Skeletal muscle tissue (tissue), 4 donors: ENCODE data around the gene SH3D19. TPM values are rescaled to one million over a fixed set of nuclear protein-coding genes. Genes with fewer than 3 reads are reported as not detected.

Source experiments
- H3K27ac ChIP-seq: one replicate; pipeline ENCODE4 v1.7.0; 2013; ENCODE audit warnings: mild to moderate bottlenecking, low read depth, low read length, inconsistent platforms
- H3K27me3 ChIP-seq, 3 donors: one replicate each; pipeline ENCODE4 v1.7.0; 2013; ENCODE audit warnings: low read length in 3 of 3; ENCODE audit not compliant: control insufficient read depth in 3 of 3, insufficient read depth in 3 of 3
- H3K36me3 ChIP-seq, 3 donors: one replicate each; pipeline ENCODE4 v1.7.0; 2013; ENCODE audit warnings: low read length in 3 of 3; ENCODE audit not compliant: control insufficient read depth in 3 of 3, insufficient read depth in 3 of 3
- H3K4me1 ChIP-seq, 3 donors: one replicate each; pipeline ENCODE4 v1.7.0; 2013; ENCODE audit warnings: low read length in 3 of 3, mild to moderate bottlenecking in 3 of 3; ENCODE audit not compliant: control insufficient read depth in 3 of 3, insufficient read depth in 3 of 3
- H3K4me3 ChIP-seq, 3 donors: one replicate each; pipeline ENCODE4 v1.7.0; 2013; ENCODE audit warnings: low read length in 3 of 3
- H3K9ac ChIP-seq, 3 donors: one replicate each; pipeline ENCODE4 v1.7.0; 2013; ENCODE audit warnings: low read length in 3 of 3, mild to moderate bottlenecking in 3 of 3, moderate library complexity in 2 of 3, low read depth in 1 of 3
- H3K9me3 ChIP-seq, 3 donors: one replicate each; pipeline ENCODE4 v1.7.0; 2013; ENCODE audit warnings: low read length in 3 of 3; ENCODE audit not compliant: control insufficient read depth in 3 of 3
- total RNA-seq: library from RNA; depleted of rRNA; stranded (reverse); fragments of >200 nt; gene quantifications from one replicate; pipeline ENCODE4 v1.2.3, GENCODE V29; 2014
- donor health status: Osteomylitis.

Gene SH3D19, protein sequence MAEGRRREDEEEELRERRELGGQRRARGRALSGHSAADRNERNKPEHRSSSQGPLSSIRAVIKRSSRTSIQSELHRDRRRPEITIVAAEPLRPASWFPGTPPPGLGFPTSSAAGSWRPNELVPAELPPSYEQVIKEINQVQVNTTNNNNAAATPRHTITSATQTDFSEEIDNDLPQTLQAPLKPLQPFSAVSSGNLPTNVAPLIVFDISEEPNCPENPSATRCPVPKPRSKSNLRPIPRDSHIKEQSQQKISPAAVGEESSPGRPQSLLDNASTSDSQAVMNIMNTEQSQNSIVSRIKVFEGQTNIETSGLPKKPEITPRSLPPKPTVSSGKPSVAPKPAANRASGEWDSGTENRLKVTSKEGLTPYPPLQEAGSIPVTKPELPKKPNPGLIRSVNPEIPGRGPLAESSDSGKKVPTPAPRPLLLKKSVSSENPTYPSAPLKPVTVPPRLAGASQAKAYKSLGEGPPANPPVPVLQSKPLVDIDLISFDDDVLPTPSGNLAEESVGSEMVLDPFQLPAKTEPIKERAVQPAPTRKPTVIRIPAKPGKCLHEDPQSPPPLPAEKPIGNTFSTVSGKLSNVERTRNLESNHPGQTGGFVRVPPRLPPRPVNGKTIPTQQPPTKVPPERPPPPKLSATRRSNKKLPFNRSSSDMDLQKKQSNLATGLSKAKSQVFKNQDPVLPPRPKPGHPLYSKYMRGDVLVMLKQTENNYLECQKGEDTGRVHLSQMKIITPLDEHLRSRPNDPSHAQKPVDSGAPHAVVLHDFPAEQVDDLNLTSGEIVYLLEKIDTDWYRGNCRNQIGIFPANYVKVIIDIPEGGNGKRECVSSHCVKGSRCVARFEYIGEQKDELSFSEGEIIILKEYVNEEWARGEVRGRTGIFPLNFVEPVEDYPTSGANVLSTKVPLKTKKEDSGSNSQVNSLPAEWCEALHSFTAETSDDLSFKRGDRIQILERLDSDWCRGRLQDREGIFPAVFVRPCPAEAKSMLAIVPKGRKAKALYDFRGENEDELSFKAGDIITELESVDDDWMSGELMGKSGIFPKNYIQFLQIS
- total RNA-seq = 20.4 TPM

DNA sequence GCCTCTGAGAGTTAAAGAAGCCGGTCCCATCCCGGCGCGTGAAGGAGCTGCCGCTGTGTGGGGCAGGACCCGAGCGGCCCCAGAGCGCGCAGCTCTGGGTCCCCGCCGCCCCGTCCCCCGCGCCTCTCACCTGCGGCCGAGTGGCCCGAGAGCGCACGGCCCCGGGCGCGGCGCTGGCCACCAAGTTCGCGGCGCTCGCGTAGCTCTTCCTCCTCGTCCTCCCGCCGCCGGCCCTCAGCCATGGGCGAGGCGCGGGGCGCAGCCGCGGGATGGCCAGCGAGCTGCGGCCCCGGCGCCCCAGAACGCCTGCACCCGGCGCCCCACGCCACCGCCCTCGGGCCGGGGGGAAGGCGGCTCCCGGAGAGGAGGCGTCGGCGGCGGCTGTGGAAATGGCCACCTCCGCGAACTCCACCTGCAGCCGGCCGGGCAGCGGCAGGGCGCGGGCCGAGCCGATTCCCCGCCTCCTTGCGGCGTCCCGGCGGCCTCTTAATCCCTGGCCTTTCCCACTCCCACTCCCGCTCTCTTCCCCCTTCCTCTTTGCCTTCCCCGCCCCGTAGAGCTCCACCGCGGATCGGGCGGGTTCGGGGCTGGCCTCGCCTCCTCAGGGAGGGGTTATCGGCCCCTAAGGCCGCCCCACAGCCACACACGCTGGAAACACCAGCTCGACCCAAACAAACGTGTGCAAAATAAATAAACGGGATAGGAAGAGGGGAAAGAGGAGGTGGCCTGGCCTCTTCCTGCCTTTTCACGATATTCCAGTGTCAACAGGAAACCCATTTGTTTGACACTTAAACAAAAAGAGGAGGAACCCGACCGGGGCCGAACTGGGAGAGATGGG, at the start of gene SH3D19:
SH3D19 (minus strand) TSS at position 495 of the 838 bp plus-strand sequence; CDS start at position 242, 253 bp downstream.
- peak within 1 kb of the TSS; percentile 78 for H3K27ac ChIP-seq
- peak within 1 kb of the TSS; percentile 78 to 87 (median 80) for H3K4me3 ChIP-seq
- H3K9me3 ChIP-seq = no peaks in the 10 kb centered on the region
- no peaks in the 10 kb centered on the region for H3K36me3 ChIP-seq
- H3K27me3 ChIP-seq = no peaks in the 10 kb centered on the region
- peaks cover 8 to 12% (median 9%) of the 10 kb centered on the region in 3 donors for H3K4me1 ChIP-seq
- H3K9ac ChIP-seq = peak within 1 kb of the TSS; percentile 75 to 87 (median 81)

DNA sequence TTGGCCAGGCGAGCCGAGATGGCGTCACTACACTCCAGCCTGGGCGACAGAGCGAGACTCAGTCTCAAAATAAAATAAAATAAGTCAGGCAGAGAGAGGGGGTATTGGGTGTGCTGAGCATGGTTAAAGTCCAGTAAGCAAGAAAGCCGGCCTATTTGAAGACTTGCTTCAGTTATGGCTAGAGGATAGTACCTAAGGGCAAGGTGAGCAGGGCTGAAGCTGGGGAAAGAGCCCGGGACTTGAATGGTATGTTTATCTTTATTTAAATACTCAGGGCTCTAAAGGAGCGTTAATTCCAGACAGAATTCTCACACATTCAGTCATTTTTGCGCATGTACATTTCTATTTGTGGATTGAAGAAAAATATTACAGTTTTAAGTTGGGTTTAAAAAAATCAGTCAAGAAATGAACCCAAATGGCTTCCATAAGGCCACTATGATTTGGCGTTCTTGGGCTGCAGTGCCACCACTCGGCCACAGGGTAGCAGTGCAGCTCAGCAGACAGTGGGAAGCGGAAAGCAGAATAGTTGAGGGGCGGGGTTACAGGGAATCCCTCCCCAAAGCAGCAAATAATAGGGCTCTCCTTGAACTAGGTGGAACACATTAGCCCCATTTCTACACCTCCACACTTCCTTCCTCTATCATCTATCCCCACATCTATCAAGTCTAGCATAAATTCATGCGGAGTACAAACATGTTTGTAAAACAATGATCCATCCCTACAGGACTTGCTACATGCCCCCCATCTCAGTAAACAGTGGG, 37.2 kb upstream of the SH3D19 start:
- H3K9me3 ChIP-seq = no peaks in the 10 kb centered on the region
- H3K27ac ChIP-seq = no peak overlapping the region
- H3K4me3 ChIP-seq = no peak overlapping the region
- no peak overlapping the region for H3K9ac ChIP-seq
- no peaks in the 10 kb centered on the region for H3K36me3 ChIP-seq
- H3K27me3 ChIP-seq = no peaks in the 10 kb centered on the region
- peaks cover 0 to 4% (median 0%) of the 10 kb centered on the region in 3 donors for H3K4me1 ChIP-seq

DNA sequence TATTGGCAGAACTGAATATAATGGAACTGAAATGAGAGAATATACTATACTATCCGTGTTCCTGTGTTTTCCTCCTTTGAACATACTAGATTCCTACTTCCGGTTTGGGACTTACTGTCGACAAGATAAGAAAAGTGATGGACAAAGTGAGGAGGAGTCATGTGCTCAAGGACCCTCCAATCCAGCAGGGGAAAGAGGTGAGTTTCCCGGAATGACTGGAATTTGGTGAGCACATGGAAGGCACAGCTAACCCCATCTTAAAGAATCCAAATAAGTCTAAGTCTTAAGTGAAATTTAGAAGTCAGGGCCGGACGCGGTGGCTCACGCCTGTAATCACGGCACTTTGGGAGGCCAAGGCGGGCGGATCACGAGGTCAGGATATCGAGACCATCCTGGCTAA, 36.6 kb upstream of the SH3D19 start:
- no peaks in the 10 kb centered on the region for H3K36me3 ChIP-seq
- peaks cover 0 to 4% (median 0%) of the 10 kb centered on the region in 3 donors for H3K4me1 ChIP-seq
- no peak overlapping the region for H3K9ac ChIP-seq
- no peak overlapping the region for H3K27ac ChIP-seq
- H3K27me3 ChIP-seq = no peaks in the 10 kb centered on the region
- H3K9me3 ChIP-seq = no peaks in the 10 kb centered on the region
- no peak overlapping the region for H3K4me3 ChIP-seq

DNA sequence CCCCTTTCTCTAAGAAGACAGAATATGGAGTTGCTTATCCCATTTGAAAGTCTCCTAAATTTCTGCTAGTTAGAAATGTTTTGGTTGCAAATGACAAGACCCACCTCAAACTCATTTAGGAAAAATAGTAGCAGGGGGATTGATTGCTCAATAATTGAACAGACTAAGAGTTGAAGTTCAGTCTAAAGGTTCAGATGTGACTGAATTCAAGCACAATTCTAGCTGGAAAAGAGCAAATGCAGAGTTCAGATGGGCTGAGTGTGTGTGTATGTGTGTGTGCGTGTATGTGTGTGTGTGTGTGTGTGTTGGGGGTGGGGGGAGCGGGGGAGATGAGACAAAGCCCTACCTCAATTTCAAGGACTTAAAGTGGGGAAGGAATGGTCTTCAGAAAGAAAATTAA, 35.7 kb upstream of the SH3D19 start:
- H3K27ac ChIP-seq = no peak overlapping the region
- peaks cover 0 to 4% (median 0%) of the 10 kb centered on the region in 3 donors for H3K4me1 ChIP-seq
- no peaks in the 10 kb centered on the region for H3K27me3 ChIP-seq
- no peak overlapping the region for H3K9ac ChIP-seq
- no peaks in the 10 kb centered on the region for H3K9me3 ChIP-seq
- H3K4me3 ChIP-seq = no peak overlapping the region
- no peaks in the 10 kb centered on the region for H3K36me3 ChIP-seq

DNA sequence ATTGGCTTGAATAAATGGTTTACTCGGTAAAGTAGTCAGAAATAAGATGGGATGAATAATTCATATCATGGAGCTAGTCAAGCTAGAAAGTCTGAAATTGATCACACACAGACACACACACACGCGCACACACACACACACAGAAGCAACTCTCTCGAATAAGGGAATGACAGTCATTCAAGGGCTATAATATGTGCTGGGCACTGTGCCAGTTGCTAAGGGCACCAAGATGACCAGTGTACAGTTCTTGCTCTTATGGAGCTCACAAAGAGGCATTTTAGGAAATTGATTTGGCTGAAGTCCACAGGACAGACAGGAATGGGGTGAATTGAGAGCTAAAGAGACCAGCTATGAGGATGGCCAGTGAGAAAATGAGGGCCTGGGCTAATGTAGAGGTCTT, 34.2 kb upstream of the SH3D19 start:
- Histone ChIP-seq H3K36me3 (no peaks in the 10 kb centered on the region), H3K4me3 (no peak overlapping the region), H3K4me1 (peaks cover 0 to 4% (median 0%) of the 10 kb centered on the region in 3 donors), H3K9me3 (no peaks in the 10 kb centered on the region), H3K27ac (no peak overlapping the region), H3K9ac (no peak overlapping the region), H3K27me3 (no peaks in the 10 kb centered on the region)

DNA sequence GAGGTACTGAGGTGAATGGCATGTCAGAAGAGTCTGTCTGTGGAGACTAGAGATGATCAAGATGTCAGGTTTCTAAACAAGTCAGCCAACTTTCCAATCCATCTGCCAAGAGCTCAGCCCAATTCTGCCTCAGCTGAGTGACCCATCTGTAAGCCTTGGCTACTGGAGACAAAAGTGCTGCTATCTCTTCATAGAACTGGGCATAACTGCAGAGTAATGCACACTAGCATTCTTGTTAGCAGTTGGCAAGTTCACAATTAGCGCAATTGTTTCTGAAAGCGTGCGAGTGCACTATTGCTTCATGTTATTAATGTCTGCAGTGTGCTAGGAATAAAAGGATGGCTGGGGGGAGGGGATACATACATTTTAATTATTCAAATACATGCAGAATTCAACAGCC, 32.9 kb upstream of the SH3D19 start:
- Histone ChIP-seq H3K4me1 (peaks cover 0 to 4% (median 0%) of the 10 kb centered on the region in 3 donors), H3K4me3 (no peak overlapping the region)

DNA sequence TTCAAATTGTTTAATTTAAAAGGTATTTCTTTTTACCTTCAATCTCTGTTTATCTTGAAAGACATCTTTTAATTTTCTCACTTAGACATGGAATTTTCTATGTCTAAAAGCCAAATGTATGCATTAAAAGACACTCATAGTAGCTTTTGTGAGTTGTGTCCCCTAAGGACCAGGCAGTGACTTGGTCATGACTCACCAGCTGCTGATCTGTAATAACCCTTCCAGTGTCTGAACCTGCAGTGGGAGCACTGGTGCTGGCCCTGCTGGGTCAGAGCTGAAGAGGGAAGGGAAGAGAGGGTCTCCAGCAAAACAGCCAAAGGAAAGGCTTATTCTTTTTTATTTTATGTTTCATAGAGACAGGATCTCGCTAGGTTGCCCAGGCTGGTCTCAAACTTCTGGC, 31.1 kb upstream of the SH3D19 start:
- H3K9ac ChIP-seq = no peak overlapping the region
- H3K4me1 ChIP-seq = peaks cover 0 to 4% (median 0%) of the 10 kb centered on the region in 3 donors
- H3K27me3 ChIP-seq = no peaks in the 10 kb centered on the region
- no peak overlapping the region for H3K4me3 ChIP-seq
- no peak overlapping the region for H3K27ac ChIP-seq
- H3K9me3 ChIP-seq = no peaks in the 10 kb centered on the region
- H3K36me3 ChIP-seq = no peaks in the 10 kb centered on the region

More for the DNA sequence above, 32.9 kb upstream of the SH3D19 start:
- Histone ChIP-seq H3K36me3 (no peaks in the 10 kb centered on the region), H3K27ac (no peak overlapping the region), H3K27me3 (no peaks in the 10 kb centered on the region), H3K9me3 (no peaks in the 10 kb centered on the region), H3K9ac (no peak overlapping the region)

DNA sequence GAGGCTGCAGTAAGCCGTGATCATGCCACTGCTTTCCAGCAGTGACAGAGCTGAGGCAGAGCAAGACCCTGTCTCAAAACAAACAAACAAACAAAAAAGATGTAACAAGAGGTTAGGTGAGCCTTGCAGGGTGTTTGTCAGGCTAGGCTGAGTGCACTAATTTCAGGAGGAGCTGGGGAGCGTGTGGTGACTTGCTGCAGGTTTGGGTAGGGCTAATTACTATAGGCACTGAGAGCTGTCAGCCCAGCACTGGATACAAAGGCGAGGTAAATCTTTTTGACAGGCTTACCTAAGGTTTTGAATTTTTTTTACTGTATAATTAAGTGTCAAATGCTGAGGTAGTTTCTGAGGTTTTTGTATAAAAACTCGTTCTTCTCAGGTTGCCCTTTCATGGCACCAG, 29.8 kb upstream of the SH3D19 start:
- no peak overlapping the region for H3K9ac ChIP-seq
- H3K27me3 ChIP-seq = no peaks in the 10 kb centered on the region
- no peak overlapping the region for H3K27ac ChIP-seq
- no peaks in the 10 kb centered on the region for H3K36me3 ChIP-seq
- H3K9me3 ChIP-seq = no peaks in the 10 kb centered on the region
- H3K4me3 ChIP-seq = no peak overlapping the region
- peaks cover 0 to 4% (median 0%) of the 10 kb centered on the region in 3 donors for H3K4me1 ChIP-seq
